OCI-LY3 (cell line): Measurements from ENCODE around the gene AMMECR1.

Source experiments
- EZH2phosphoT487 ChIP-seq: fragments of 200-600 bp; shearing (Covaris generic); IDR thresholded peaks from 2 replicates; pipeline ENCODE4 v1.6.1; 2018; ENCODE audit warnings: antibody characterized with exemption, mixed run types, low read depth
- TF ChIP-seq, protein P1 (sequence below): fragments of 200-600, 300-600 bp; sonication (generic); IDR thresholded peaks from 2 replicates; pipeline ENCODE4 v1.5.1; 2014; ENCODE audit warnings: antibody characterized with exemption, low read length, low read depth

DNA sequence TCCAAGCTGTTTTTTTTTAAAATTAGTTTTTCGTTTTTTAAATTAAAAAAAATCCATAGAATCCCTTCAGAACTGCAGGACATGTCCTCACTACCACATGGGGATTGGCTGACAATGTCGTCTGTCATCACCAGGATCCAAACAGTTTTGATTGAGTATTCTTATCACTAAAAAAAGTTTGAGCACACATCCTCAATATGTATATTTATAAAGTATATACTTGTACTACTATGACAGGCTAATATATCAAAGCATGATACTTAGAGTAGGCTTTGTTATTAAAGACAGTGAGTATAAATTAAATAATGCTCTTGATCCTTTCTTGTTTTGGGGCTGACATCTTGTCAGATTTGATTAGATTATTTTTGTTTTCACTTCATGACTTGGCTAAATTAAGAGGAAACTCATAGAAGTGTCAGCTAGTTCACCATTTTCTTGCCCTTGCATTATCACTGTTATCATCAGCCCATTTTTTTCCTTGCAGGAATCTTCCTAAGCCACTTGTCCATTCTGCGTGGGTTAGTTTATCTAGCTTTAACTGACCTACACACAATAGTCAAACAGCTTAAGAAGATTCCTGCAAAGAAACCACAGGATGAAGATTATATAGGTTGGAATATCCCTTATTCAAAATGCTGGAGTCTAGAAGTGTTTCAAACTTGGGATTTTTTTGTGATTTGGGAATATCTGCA lies 92.8 kb downstream of the AMMECR1 start:
- TF ChIP-seq, protein P1, sequence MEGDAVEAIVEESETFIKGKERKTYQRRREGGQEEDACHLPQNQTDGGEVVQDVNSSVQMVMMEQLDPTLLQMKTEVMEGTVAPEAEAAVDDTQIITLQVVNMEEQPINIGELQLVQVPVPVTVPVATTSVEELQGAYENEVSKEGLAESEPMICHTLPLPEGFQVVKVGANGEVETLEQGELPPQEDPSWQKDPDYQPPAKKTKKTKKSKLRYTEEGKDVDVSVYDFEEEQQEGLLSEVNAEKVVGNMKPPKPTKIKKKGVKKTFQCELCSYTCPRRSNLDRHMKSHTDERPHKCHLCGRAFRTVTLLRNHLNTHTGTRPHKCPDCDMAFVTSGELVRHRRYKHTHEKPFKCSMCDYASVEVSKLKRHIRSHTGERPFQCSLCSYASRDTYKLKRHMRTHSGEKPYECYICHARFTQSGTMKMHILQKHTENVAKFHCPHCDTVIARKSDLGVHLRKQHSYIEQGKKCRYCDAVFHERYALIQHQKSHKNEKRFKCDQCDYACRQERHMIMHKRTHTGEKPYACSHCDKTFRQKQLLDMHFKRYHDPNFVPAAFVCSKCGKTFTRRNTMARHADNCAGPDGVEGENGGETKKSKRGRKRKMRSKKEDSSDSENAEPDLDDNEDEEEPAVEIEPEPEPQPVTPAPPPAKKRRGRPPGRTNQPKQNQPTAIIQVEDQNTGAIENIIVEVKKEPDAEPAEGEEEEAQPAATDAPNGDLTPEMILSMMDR, result no peak
- TF ChIP-seq EZH2phosphoT487, result no peak
